ENCODE measurements around the gene NEMP1.

Gene NEMP1

GRCh38 chr12:57118711-57119271, 40.2 kb upstream of the NEMP1 start:
- FAIRE-seq (no peak), DNase-seq (ENCODE audit: insufficient read length) (no peak)
- no peak for TF ChIP-seq POLR2A (IDR thresholded peaks at IDR 0.05; ENCODE audit: low read depth, low read length)
- TF ChIP-seq POLR2AphosphoS5 (IDR thresholded peaks at IDR 0.05; ENCODE audit: low read depth, low read length): no peak
- TF ChIP-seq TAF1 (IDR thresholded peaks at IDR 0.05; ENCODE audit: borderline replicate concordance, low read depth, low read length): no peak

GRCh38 chr12:57116580-57117281, 38.1 kb upstream of the NEMP1 start:
- TF ChIP-seq POLR2AphosphoS5 (IDR thresholded peaks at IDR 0.05; ENCODE audit: low read depth, low read length): no peak
- TF ChIP-seq POLR2A (IDR thresholded peaks at IDR 0.05; ENCODE audit: low read depth, low read length): no peak
- no peak for TF ChIP-seq TAF1 (IDR thresholded peaks at IDR 0.05; ENCODE audit: borderline replicate concordance, low read depth, low read length)
- no peak for FAIRE-seq
- DNase-seq (ENCODE audit: insufficient read length): no peak

- FAIRE-seq (peak; percentile 81), DNase-seq (ENCODE audit: insufficient read length) (peak; percentile 80)
- no peak for TF ChIP-seq POLR2A (IDR thresholded peaks at IDR 0.05; ENCODE audit: low read depth, low read length)
- TF ChIP-seq POLR2AphosphoS5 (IDR thresholded peaks at IDR 0.05; ENCODE audit: low read depth, low read length): no peak
- TF ChIP-seq TAF1 (IDR thresholded peaks at IDR 0.05; ENCODE audit: borderline replicate concordance, low read depth, low read length): no peak
Measured at GRCh38 chr12:57112492-57113294, 34.1 kb upstream of the NEMP1 start.

DNA sequence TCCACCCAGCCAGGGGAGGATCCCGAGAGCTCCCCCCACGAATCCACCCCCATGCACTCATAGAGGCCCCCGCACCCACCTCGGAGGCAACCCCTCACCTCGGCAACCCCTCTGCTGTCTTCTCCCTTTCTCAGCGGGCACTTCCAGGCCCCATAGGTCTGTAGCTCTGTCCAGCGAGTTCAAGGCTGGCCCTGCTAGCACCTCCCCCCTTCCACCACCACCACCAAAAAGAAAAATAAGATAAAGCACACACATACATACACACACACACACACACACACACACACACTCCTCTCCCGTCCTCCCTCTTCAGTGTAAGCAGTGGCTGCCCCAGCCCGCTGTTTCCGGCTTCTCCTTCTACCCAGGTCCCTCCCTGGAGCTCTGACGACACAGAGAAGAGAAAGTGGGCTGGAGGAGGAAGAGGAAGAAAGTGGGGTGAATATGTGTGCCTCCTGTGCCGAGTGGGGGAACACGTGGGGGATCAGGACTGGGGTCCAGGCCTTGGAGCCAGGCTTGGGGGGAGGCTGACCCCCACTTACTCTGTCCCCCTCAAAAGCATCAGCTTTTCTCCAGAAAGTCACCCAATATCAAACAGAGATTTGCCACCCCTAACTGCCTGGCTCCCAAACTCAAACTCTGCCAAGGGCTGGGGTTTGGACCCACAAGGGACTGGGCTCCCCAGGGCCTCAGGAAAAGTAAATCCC, 32.6 kb upstream of the NEMP1 start, which contains the start of gene STAT6:
Gene STAT6, minus strand, starts transcription at position 332 of the 704 bp plus-strand sequence. CDS start 3,084 bp downstream, outside the sequence.
- peak; percentile 87 for FAIRE-seq
- TF ChIP-seq POLR2A (IDR thresholded peaks at IDR 0.05; ENCODE audit: low read depth, low read length) (peak; percentile 85), POLR2AphosphoS5 (IDR thresholded peaks at IDR 0.05; ENCODE audit: low read depth, low read length) (peak; percentile 66), TAF1 (IDR thresholded peaks at IDR 0.05; ENCODE audit: borderline replicate concordance, low read depth, low read length) (peak; percentile 69; the same call in 1 of the 2 replicates)
- peak; percentile 75 for DNase-seq (ENCODE audit: insufficient read length)

GRCh38 chr12:57110104-57111030, 31.8 kb upstream of the NEMP1 start:
- DNase-seq (ENCODE audit: insufficient read length) (peak; percentile 62), FAIRE-seq (peak; percentile 99)
- TF ChIP-seq TAF1 (IDR thresholded peaks at IDR 0.05; ENCODE audit: borderline replicate concordance, low read depth, low read length) (peak; percentile 41; the same call in 1 of the 2 replicates), POLR2A (IDR thresholded peaks at IDR 0.05; ENCODE audit: low read depth, low read length) (peak; percentile 57), POLR2AphosphoS5 (IDR thresholded peaks at IDR 0.05; ENCODE audit: low read depth, low read length) (peak; percentile 61)

- DNase-seq (ENCODE audit: insufficient read length) (peak; percentile 6), FAIRE-seq (peak; percentile 36)
- TF ChIP-seq POLR2A (IDR thresholded peaks at IDR 0.05; ENCODE audit: low read depth, low read length) (no peak), POLR2AphosphoS5 (IDR thresholded peaks at IDR 0.05; ENCODE audit: low read depth, low read length) (no peak), TAF1 (IDR thresholded peaks at IDR 0.05; ENCODE audit: borderline replicate concordance, low read depth, low read length) (no peak)
Measured at GRCh38 chr12:57109207-57110103, 30.9 kb upstream of the NEMP1 start.

DNA sequence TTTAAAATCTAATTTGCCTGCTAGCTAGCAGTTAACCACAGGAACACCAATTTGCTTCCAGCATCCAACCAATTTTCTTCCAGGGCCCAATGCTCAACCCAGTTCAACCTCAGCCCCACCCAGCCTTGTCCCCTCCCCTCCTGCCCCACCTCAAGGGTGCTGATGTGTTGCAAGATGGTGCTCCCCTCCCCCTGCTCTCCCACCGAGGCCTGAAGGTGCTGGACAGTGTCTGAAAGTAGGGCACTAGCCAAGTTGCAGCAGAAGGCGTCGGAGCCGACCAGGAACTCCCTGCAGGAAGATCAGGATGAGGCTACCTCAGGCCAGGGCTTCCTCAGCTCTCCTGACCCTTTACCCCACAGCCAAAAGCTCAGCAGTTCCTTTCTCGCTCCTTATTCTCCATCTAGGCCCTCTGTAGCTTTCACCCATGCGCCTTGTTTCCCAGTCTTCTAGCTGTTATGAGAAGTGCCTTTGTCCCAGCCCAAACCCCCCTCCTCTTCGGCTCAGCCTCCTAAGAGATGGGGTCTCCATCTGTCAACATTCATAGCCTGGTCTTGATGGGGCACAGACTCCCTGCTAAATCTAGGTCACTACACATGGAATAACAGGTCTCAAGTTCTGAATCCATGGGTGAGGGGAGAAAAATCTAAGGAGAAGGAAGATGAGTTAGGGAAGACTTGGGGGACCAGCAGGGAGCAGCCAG, 29.0 kb upstream of the NEMP1 start:
- FAIRE-seq: no peak
- TF ChIP-seq TAF1 (IDR thresholded peaks at IDR 0.05; ENCODE audit: borderline replicate concordance, low read depth, low read length) (no peak), POLR2AphosphoS5 (IDR thresholded peaks at IDR 0.05; ENCODE audit: low read depth, low read length) (no peak), POLR2A (IDR thresholded peaks at IDR 0.05; ENCODE audit: low read depth, low read length) (no peak)
- DNase-seq (ENCODE audit: insufficient read length): no peak

DNA sequence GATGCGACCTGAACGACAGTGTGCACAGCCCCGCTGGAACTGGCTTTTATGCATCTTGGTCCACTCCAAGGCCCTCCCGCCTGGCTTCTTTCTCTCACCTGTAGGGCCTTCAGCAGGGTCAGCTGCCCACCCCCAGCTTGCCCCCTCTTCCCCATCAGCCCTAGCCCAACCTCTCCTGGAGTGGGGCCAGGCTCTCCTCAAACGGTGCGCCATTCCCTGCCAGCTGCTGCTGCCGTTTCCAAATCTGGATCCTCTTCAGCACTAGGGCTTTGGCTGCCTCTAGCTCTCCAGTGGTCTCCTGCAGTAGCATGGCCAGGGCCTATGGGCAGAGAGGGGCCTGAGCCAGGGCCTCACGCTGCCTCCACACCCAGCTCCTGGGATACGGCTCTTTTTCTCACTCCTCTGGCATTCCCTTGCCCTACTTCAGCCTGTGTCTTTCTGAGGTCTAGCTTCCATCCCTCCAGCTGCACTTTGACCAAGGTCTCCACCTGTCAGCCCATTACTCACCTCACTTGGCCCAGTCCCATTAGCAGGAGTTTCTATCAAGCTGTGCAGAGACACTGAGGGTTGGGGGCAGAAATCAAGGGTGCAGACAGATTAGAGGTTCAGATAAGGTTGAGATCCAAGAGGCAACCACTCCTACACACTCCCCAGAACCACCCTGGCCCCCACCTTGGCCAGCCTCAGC, 27.6 kb upstream of the NEMP1 start:
- DNase-seq (ENCODE audit: insufficient read length) (no peak), FAIRE-seq (no peak)
- no peak for TF ChIP-seq POLR2AphosphoS5 (IDR thresholded peaks at IDR 0.05; ENCODE audit: low read depth, low read length)
- no peak for TF ChIP-seq TAF1 (IDR thresholded peaks at IDR 0.05; ENCODE audit: borderline replicate concordance, low read depth, low read length)
- no peak for TF ChIP-seq POLR2A (IDR thresholded peaks at IDR 0.05; ENCODE audit: low read depth, low read length)

Measured in GM12892 (cell line).